ENCODE data around the gene EBLN2. TPM values are rescaled to one million over a fixed set of nuclear protein-coding genes. Genes with fewer than 3 reads are reported as not detected.

Gene EBLN2
- total RNA-seq, 4 donors from 2014 or later, result 8.5 to 12.7 (median 9.8) TPM

DNA sequence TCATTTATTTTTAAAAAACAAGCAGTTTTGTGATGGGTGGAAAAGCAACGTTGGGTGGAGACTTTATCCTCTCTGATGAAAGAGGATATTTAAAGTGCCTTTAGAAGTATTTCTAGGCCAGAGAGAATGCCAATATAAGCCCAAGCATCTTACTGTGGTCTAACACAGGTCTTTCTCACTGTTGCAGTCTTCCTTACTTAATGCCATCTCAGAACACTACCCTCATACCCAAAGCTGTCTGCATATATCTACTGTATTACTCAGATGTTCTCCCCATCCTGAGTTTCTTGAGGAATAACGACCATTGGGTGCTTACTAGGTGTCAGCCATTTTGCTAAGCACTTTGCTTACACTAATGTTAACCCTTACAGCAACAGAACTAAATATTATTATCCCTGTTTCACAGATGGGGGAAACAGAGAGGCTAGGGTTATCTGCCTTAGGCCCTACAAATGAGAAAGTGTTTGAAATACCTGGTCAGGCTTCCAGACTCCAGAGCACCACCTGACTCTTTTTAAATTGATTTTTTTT lies 29.8 kb upstream of the EBLN2 start:
- DNase-seq, result no peak
- Histone ChIP-seq H3K27ac (no peak overlapping the region), H3K36me3 (no peaks in the 10 kb centered on the region), H3K9me3 (no peaks in the 10 kb centered on the region), H3K27me3 (no peaks in the 10 kb centered on the region), H3K4me3 (replicated peaks in 1 of 3) (no peak overlapping the region), H3K4me1 (peaks cover 15% of the 10 kb centered on the region in 2 donors)
- TF ChIP-seq POLR2A (IDR thresholded peaks at IDR 0.05), result no peak
- intact Hi-C loops (cut with DNase I), result no loop called here
- WGBS, 2 donors, result 49 to 52% methylated on average over 2 of the region's 2 CpGs

DNA sequence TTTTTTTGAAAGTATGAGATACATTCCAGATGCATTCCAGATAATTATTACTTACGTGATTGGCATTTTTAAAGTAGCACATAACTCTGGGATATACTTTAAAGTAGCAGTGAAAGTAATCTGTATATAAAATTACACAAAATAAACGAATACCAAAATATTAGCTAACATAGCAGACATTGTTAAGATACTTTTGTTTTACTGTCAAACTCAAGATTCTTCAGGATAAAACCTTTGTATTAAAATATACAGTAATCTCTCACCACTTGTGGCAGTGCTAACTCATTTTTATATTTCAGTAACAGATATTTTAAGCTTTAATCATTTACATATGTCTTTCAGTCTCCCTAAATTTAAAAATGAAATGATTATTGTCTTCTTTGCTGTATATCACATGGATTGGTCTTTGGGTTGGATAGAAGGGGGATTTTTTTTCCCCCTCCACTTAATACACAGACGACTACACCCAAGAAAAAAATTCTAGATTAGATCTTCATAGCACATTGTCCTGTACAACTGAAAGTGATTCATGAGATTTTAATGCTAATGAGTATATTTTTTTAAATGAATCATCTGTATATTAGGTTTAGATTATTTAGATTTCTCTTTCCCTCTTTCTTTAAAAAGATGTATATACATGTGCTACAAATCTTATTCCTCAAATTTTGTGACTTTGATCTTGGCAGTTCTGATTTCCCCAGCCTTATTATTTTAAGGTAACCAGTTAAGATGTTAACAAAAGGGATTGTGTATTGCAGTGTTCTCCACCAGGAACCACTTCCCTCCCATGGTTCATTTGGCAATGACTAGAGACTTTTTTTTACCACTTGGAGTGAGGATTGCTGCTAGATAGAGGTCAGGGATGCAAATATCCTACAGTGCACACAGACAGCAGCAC lies 24.5 kb upstream of the EBLN2 start:
- no peaks in the 10 kb centered on the region for H3K9me3 ChIP-seq
- H3K27me3 ChIP-seq, result no peaks in the 10 kb centered on the region
- no peak for TF ChIP-seq POLR2A (IDR thresholded peaks at IDR 0.05)
- TF ChIP-seq, protein P1, sequence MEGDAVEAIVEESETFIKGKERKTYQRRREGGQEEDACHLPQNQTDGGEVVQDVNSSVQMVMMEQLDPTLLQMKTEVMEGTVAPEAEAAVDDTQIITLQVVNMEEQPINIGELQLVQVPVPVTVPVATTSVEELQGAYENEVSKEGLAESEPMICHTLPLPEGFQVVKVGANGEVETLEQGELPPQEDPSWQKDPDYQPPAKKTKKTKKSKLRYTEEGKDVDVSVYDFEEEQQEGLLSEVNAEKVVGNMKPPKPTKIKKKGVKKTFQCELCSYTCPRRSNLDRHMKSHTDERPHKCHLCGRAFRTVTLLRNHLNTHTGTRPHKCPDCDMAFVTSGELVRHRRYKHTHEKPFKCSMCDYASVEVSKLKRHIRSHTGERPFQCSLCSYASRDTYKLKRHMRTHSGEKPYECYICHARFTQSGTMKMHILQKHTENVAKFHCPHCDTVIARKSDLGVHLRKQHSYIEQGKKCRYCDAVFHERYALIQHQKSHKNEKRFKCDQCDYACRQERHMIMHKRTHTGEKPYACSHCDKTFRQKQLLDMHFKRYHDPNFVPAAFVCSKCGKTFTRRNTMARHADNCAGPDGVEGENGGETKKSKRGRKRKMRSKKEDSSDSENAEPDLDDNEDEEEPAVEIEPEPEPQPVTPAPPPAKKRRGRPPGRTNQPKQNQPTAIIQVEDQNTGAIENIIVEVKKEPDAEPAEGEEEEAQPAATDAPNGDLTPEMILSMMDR (IDR thresholded peaks at IDR 0.05), result no peak
- no peak overlapping the region for H3K4me3 ChIP-seq (replicated peaks in 1 of 3)
- WGBS, 2 donors, result 69 to 70% methylated on average over 3 of the region's 3 CpGs
- H3K4me1 ChIP-seq, result peaks cover 27 to 29% of the 10 kb centered on the region in 2 donors
- H3K36me3 ChIP-seq, result no peaks in the 10 kb centered on the region
- no peak overlapping the region for H3K27ac ChIP-seq
- intact Hi-C loops (cut with DNase I), result no loop called here
- no peak for DNase-seq

DNA sequence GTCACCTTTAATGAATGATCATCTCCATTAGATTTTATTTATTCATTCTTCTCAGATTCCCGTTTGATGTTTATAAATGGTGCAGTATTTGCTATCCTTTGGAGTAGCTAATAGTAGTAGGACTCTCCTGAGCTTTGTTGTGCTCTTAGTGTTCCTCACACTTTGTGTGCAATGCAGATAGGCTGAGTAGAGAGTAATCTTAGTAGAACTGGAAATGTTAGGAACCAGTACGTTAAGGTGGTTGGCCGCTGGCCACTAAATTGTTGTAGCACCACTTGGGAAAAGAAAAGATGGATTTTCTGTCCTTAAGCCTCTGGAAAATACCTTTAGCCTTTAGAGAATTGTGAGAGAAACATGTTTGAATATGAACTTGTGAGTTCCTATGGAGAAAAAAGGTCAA lies 19.9 kb upstream of the EBLN2 start:
- Histone ChIP-seq H3K36me3 (no peaks in the 10 kb centered on the region), H3K9me3 (no peaks in the 10 kb centered on the region), H3K27ac (peak overlapping the region in 1 of 3 donors; percentile 16), H3K4me3 (replicated peaks in 1 of 3) (no peak overlapping the region), H3K4me1 (peaks cover 28 to 32% of the 10 kb centered on the region in 2 donors), H3K27me3 (no peaks in the 10 kb centered on the region)
- 25 to 31% methylated on average over 3 of the region's 3 CpGs for WGBS, 2 donors
- no peak for TF ChIP-seq POLR2A (IDR thresholded peaks at IDR 0.05)
- TF ChIP-seq, protein P1 (IDR thresholded peaks at IDR 0.05), result no peak
- intact Hi-C loops (cut with DNase I), result no loop called here
- peak; percentile 51 to 72 for DNase-seq

DNA sequence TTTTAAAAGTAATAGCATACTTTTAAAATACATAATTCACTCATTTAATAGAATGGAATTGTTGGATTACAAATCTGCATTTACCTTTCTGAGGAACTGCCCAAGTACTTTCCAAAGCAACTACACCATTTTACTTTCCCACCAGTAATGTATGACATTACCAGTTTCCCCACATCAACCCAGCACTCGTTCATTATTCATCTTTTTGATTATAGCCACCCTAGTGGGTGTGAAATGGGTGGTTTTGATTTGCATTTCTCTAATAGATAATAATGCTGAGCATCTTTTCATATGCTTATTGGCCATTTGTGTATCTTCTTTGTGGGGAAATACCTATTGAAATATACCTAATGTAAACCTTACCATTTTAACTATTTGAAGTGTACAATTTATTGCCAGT lies 18.0 kb upstream of the EBLN2 start:
- intact Hi-C loops (cut with DNase I), result loop anchor here (2.0 kb wide), 1 partner anchor 13 kb away; no protein-coding TSS in a partner anchor
- H3K27me3 ChIP-seq, result no peaks in the 10 kb centered on the region
- no peaks in the 10 kb centered on the region for H3K9me3 ChIP-seq
- H3K4me1 ChIP-seq, result peaks cover 18 to 19% of the 10 kb centered on the region in 2 donors
- TF ChIP-seq POLR2A (IDR thresholded peaks at IDR 0.05), result no peak
- TF ChIP-seq, protein P1 (IDR thresholded peaks at IDR 0.05), result no peak
- H3K36me3 ChIP-seq, result peaks cover 3% of the 10 kb centered on the region in 2 donors
- no peak overlapping the region for H3K27ac ChIP-seq
- no peak for DNase-seq
- WGBS, 2 donors, result 77 to 83% methylated on average over 1 of the region's 1 CpG
- H3K4me3 ChIP-seq (replicated peaks in 1 of 3), result no peak overlapping the region

DNA sequence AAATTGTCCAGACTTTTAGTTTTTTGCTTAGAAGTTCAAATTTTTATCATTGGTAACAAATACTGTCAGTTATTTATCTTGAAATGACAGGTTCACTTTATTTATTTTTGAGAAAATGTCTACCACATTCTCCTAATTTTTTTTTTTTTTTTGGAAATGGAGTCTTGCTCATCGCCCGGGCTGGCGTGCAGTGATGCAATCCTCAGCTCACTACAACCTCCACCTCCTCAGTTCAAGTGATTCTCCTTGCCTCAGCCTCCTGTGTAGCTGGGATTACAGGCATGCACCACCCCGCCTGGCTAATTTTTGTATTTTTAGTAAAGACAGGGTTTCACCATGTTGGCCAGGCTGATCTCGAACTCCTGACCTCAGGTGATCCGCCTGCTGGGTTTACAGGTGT lies 16.1 kb upstream of the EBLN2 start:
- no peaks in the 10 kb centered on the region for H3K9me3 ChIP-seq
- H3K27ac ChIP-seq, result no peak overlapping the region
- H3K36me3 ChIP-seq, result peaks cover 3 to 6% of the 10 kb centered on the region in 2 donors
- no peak overlapping the region for H3K4me3 ChIP-seq (replicated peaks in 1 of 3)
- H3K27me3 ChIP-seq, result no peaks in the 10 kb centered on the region
- H3K4me1 ChIP-seq, result peaks cover 14 to 18% of the 10 kb centered on the region in 2 donors
- no peak for TF ChIP-seq POLR2A (IDR thresholded peaks at IDR 0.05)
- TF ChIP-seq, protein P1 (IDR thresholded peaks at IDR 0.05), result no peak
- 97 to 98% methylated on average over 6 of the region's 6 CpGs for WGBS, 2 donors
- intact Hi-C loops (cut with DNase I), result no loop called here
- no peak for DNase-seq

Measured in thyroid gland (tissue), 4 donors.